Ovary (tissue), 3 donors: ENCODE results near the gene SMIM14.

Source experiments
- CTCF ChIP-seq, 3 donors: fragments of 450-650 bp in 2 of 3; fragments of 200-600 bp in 1 of 3; IDR thresholded peaks; one replicate each; pipeline versions ENCODE4 v1.5.1 to v1.8.0; 2016 to 2022; ENCODE audit warnings: antibody characterized with exemption in 3 of 3, mild to moderate bottlenecking in 1 of 3
- POLR2A ChIP-seq: fragments of 450-650 bp; IDR thresholded peaks from one replicate; pipeline ENCODE4 v1.6.1; 2017; ENCODE audit warnings: antibody characterized with exemption, mild to moderate bottlenecking, moderate library complexity
- donor health status: DM: no; HTN: no; CAD: no.

- TF ChIP-seq CTCF (IDR thresholded peaks at IDR 0.05) (no peak), POLR2A (no peak)
Observed at GRCh38 chr4:39530682-39531081, 108.0 kb downstream of the SMIM14 start.
